DMS79 treated with DMSO at 0.1 percent for 48 hours (cell line): Measurements from ENCODE around the gene STARD10.

Source experiments
- DNase-seq: peaks from one replicate; lab custom pipeline; 2025; lab: John Stamatoyannopoulos, UW

The STARD10 gene

DNA sequence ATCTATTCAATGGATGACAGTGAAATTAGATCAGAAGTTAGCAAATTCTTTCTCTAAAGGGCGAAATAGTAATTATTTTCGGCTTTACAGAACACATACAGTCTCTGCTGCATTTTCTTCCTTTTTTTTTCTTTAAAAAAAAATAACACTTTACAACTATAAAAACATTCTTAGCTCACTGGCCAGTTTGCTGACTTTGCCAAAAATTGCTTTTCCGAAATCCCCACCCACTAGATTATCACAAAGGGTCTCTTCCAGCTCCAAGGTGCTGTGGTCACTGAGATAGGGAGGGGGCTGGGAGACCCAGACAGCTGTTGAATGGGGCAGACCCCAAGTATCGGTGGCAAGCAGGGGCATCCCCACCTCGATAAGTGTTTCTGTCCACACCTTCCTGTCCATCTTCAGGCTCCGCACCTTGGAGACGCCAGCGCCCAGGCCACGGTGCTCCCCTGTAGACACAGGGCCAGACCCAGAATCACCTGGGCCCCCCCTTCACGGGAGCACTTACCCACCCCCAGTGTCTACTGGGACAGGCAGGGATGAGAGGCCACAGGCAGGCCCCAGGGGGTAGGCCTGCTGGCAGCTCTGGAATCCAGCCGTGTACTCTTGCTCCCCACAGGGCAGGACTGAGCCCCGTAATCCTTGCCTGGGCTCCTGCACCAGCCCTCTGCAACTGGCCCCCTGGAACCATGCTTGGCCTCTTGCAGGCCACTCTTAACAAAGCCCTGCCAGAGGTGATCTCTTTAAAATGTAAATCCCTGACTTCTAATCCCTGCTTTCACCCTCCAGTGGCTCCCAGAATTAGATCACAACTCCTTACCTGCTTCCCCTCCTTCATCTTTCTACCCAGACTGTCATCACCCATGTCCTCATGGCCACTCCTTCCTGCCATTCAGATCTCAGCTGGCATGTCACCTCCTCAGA lies 88.1 kb downstream of the STARD10 start:
- DNase-seq: no peak

DNA sequence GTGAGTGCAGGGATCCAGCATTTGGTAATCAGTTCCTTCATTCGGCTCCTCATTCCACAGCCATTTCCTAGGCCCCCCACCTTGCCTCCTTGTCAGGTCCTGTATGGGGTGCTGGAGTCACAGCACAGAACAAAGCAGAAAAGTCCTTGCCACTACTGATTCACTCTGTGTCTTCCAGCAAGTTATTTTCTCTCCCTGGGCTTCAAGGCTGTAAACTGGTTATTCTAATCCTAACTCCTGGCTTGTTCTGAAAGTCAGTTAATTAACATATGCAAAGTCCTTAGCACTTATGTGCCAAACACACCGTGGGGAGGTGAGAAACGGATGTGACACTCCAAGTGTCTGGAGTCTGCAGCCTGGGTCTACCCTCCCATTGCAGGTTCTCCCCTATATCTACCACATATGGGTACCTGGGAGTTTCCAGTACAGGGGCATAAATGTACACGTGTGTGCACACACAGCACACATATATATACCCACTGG lies 89.0 kb downstream of the STARD10 start:
- no peak for DNase-seq
